Measurements from ENCODE around the gene STX2. TPM values are rescaled to one million over a fixed set of nuclear protein-coding genes. Genes with fewer than 3 reads are reported as not detected.
A peak's percentile ranks its signal among the peaks of the same experiment; 100 is the strongest.
"Not testable (repeated sequence)": the region's sequence is repeated elsewhere in the genome, so short reads cannot be mapped to it uniquely, and the experiment has no call there.

Gene STX2
- total RNA-seq, 2 donors from 2014 or later, result 18.2 to 20.2 TPM

DNA sequence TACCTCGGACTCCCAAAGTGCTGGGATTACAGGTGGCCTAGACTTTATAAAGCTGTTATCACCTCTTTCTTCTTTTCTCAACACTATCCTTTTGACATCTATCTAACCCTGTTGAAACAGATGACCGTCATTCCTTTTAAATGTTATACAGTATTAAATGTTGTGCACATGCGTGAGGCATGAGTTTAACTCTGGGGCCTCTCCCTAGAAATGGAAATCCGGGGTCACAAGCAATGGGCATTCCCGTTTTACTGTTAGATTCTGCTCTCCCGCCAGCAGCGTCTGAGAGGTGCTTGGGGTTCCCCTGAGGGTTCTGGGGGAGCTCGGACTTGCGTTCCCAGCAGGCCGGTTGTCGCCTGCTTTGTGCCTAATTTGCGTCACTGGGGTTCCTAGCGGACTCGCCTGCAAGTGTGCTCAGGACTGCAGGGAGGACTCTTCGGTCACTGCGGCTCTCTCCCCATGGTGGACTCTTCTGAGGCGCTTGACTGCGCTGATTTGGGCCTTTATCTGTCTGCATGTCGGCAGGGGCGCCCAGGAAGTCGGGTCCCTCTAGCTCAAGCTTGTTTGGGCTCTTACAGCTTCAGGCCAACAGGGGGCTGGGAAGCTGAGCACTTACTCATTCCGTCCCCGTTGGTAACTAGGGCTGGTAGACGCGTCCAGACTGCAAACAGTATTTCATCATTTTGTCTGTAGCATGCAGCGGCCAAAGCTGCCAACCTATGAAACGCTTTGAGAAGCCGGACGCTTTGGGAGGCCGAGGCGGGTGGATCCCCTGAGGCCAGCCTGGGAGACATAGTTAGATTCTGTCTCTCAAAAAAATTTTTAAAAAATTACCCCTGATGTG, 31.6 kb upstream of the STX2 start:
- peak overlapping the region; percentile 83 for H3K4me3 ChIP-seq (ENCODE audit: low read length)
- 59 to 84% methylated on average over 27 to 31 of the region's 31 CpGs for WGBS, 2 experiments (ENCODE audit: insufficient coverage in 1 of 2, insufficient read length in 1 of 2)
- peaks cover 20% of the 10 kb centered on the region for H3K4me1 Mint-ChIP-seq
- peaks cover 4% of the 10 kb centered on the region for H3K9me3 Mint-ChIP-seq
- H3K27me3 ChIP-seq (ENCODE audit: control insufficient read depth, insufficient read depth, low read length, poor library complexity, severe bottlenecking), result no peaks in the 10 kb centered on the region
- peaks cover 3% of the 10 kb centered on the region for H3K4me1 ChIP-seq (ENCODE audit: control insufficient read depth, insufficient read depth, low read length)
- peaks cover 2% of the 10 kb centered on the region for H3K27me3 Mint-ChIP-seq (ENCODE audit: insufficient read depth)
- peak overlapping the region; percentile 62 for H3K9ac ChIP-seq (ENCODE audit: extremely low read depth, low read length, poor library complexity, severe bottlenecking)
- H3K9me3 ChIP-seq (ENCODE audit: control insufficient read depth, low read length), result no peaks in the 10 kb centered on the region
- peaks cover 32% of the 10 kb centered on the region for H3K36me3 Mint-ChIP-seq (ENCODE audit: low read depth)
- H3K27ac Mint-ChIP-seq, result peak overlapping the region; percentile 93
- DNase-seq, result peak; percentile 94
- peak overlapping the region; percentile 97 for H3K4me3 Mint-ChIP-seq
- TF ChIP-seq, protein P1, sequence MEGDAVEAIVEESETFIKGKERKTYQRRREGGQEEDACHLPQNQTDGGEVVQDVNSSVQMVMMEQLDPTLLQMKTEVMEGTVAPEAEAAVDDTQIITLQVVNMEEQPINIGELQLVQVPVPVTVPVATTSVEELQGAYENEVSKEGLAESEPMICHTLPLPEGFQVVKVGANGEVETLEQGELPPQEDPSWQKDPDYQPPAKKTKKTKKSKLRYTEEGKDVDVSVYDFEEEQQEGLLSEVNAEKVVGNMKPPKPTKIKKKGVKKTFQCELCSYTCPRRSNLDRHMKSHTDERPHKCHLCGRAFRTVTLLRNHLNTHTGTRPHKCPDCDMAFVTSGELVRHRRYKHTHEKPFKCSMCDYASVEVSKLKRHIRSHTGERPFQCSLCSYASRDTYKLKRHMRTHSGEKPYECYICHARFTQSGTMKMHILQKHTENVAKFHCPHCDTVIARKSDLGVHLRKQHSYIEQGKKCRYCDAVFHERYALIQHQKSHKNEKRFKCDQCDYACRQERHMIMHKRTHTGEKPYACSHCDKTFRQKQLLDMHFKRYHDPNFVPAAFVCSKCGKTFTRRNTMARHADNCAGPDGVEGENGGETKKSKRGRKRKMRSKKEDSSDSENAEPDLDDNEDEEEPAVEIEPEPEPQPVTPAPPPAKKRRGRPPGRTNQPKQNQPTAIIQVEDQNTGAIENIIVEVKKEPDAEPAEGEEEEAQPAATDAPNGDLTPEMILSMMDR (conservative IDR thresholded peaks at IDR 0.05), result peak; percentile 78
- peak overlapping the region; percentile 84 for H3K27ac ChIP-seq (ENCODE audit: low read depth, low read length)
- peaks cover 32% of the 10 kb centered on the region for H3K36me3 ChIP-seq (ENCODE audit: control insufficient read depth, insufficient read depth, low read length)

DNA sequence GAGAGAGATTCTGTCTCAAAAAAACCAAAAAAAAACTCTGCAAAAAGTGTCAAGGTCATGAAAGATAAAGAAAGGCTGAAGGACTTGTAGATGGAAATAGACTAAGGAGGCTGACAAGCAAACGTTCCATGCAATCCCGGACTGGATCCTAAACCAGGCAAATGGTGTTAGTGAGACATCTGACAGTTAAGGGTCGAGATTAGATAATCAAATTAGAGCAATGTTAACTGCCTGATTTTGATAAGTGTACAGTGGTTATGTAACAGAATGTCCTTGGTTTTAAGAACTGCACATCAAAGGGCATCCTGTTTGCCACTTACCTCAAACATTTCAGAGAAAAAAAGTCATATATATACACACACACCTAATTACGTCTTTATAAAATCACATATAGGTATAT, 29.4 kb upstream of the STX2 start:
- H3K27me3 ChIP-seq (ENCODE audit: control insufficient read depth, insufficient read depth, low read length, poor library complexity, severe bottlenecking), result no peaks in the 10 kb centered on the region
- Mint-ChIP-seq H3K4me3 (no peak overlapping the region), H3K27me3 (ENCODE audit: insufficient read depth) (peaks cover 2% of the 10 kb centered on the region), H3K36me3 (ENCODE audit: low read depth) (peaks cover 10% of the 10 kb centered on the region), H3K27ac (no peak overlapping the region), H3K4me1 (peaks cover 10% of the 10 kb centered on the region), H3K9me3 (peaks cover 4% of the 10 kb centered on the region)
- no peaks in the 10 kb centered on the region for H3K9me3 ChIP-seq (ENCODE audit: control insufficient read depth, low read length)
- no peak for DNase-seq
- no peak overlapping the region for H3K9ac ChIP-seq (ENCODE audit: extremely low read depth, low read length, poor library complexity, severe bottlenecking)
- H3K27ac ChIP-seq (ENCODE audit: low read depth, low read length), result no peak overlapping the region
- TF ChIP-seq, protein P1 (conservative IDR thresholded peaks at IDR 0.05), result no peak
- peaks cover 3% of the 10 kb centered on the region for H3K4me1 ChIP-seq (ENCODE audit: control insufficient read depth, insufficient read depth, low read length)
- H3K36me3 ChIP-seq (ENCODE audit: control insufficient read depth, insufficient read depth, low read length), result peaks cover 9% of the 10 kb centered on the region
- no peak overlapping the region for H3K4me3 ChIP-seq (ENCODE audit: low read length)
- 57 to 64% methylated on average over 3 of the region's 4 CpGs for WGBS, 2 experiments (ENCODE audit: insufficient coverage in 1 of 2, insufficient read length in 1 of 2)

DNA sequence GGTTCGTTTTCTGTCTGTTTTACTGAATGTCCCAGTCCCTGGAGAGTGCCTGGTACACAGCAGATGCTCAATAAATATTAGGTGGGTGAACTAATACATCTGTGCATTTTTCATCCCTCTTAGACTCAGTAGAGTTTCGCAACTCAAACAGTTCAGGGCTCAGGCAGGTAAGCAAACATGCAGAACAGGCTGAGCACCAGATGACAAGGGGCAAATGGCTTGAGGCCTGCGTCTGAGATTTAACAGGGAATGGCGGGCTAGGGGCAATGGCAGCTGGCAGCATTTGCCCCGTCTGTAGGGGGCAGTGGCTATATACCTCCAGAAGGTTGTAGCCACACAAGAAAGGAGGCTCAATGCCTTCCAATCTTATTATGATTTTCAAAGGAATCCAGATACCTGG, 24.2 kb upstream of the STX2 start:
- no peaks in the 10 kb centered on the region for H3K4me1 Mint-ChIP-seq
- TF ChIP-seq, protein P1 (conservative IDR thresholded peaks at IDR 0.05), result peak; percentile 37
- peaks cover 8% of the 10 kb centered on the region for H3K9me3 Mint-ChIP-seq
- H3K27ac Mint-ChIP-seq, result no peak overlapping the region
- WGBS, 2 experiments (ENCODE audit: insufficient coverage in 1 of 2, insufficient read length in 1 of 2), result 91 to 100% methylated on average over 2 to 5 of the region's 5 CpGs
- Histone ChIP-seq H3K27me3 (ENCODE audit: control insufficient read depth, insufficient read depth, low read length, poor library complexity, severe bottlenecking) (no peaks in the 10 kb centered on the region), H3K9me3 (ENCODE audit: control insufficient read depth, low read length) (peaks cover 8% of the 10 kb centered on the region), H3K36me3 (ENCODE audit: control insufficient read depth, insufficient read depth, low read length) (no peaks in the 10 kb centered on the region), H3K4me1 (ENCODE audit: control insufficient read depth, insufficient read depth, low read length) (no peaks in the 10 kb centered on the region), H3K27ac (ENCODE audit: low read depth, low read length) (no peak overlapping the region), H3K9ac (ENCODE audit: extremely low read depth, low read length, poor library complexity, severe bottlenecking) (no peak overlapping the region), H3K4me3 (ENCODE audit: low read length) (no peak overlapping the region)
- no peak overlapping the region for H3K4me3 Mint-ChIP-seq
- no peaks in the 10 kb centered on the region for H3K36me3 Mint-ChIP-seq (ENCODE audit: low read depth)
- DNase-seq, result peak; percentile 53
- no peaks in the 10 kb centered on the region for H3K27me3 Mint-ChIP-seq (ENCODE audit: insufficient read depth)

DNA sequence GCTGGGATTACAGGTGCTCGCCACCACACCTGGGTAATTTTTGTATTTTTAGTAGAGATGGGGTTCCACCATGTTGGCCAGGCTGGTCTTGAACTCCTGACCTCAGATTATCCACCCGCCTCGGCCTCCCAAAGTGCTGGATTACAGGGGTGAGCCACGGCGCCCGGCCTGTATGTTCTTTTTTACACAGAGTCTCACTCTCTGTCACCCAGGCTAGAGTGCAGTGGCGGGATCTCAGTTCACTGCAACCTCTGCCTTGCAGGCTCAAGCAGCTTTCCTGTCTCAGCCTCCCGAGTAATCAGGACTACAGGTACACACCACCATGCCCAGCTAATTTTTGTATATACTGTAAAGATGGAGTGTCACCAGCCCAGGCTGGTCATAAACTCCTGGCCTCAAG, 23.7 kb upstream of the STX2 start:
- not testable (repeated sequence) for DNase-seq; H3K27me3 Mint-ChIP-seq (ENCODE audit: insufficient read depth); H3K9ac ChIP-seq (ENCODE audit: extremely low read depth, low read length, poor library complexity, severe bottlenecking); H3K4me3 Mint-ChIP-seq; H3K4me1 ChIP-seq (ENCODE audit: control insufficient read depth, insufficient read depth, low read length); H3K27me3 ChIP-seq (ENCODE audit: control insufficient read depth, insufficient read depth, low read length, poor library complexity, severe bottlenecking); H3K36me3 Mint-ChIP-seq (ENCODE audit: low read depth); H3K36me3 ChIP-seq (ENCODE audit: control insufficient read depth, insufficient read depth, low read length); H3K4me3 ChIP-seq (ENCODE audit: low read length); H3K4me1 Mint-ChIP-seq; H3K27ac Mint-ChIP-seq; H3K27ac ChIP-seq (ENCODE audit: low read depth, low read length)
- WGBS, 2 experiments (ENCODE audit: insufficient coverage in 1 of 2, insufficient read length in 1 of 2), result 95 to 98% methylated on average over 6 to 8 of the region's 8 CpGs
- H3K9me3 ChIP-seq (ENCODE audit: control insufficient read depth, low read length), result peaks cover 11% of the 10 kb centered on the region
- H3K9me3 Mint-ChIP-seq, result peaks cover 12% of the 10 kb centered on the region

Data from endodermal cell (in vitro differentiated cells).